Right kidney (tissue), 9 donors: ENCODE results near the gene RDH16.

Experiments used
- DNase-seq: peaks from one replicate; pipeline ENCODE4 v3.0.0-alpha.2; 2016
- long read RNA-seq, 8 donors: transcript quantifications; one replicate each; lab custom pipeline, GENCODE V29; 2026

RDH16 gene
- long read RNA-seq, donor 1: 0 reads
- long read RNA-seq, donor 2: 0 reads
- long read RNA-seq, donor 3: 0 reads
- long read RNA-seq, donor 4: 0 reads
- long read RNA-seq, donor 5: 0 reads
- long read RNA-seq, donor 6: 0 reads
- long read RNA-seq, donor 7: 0 reads
- long read RNA-seq, donor 8: 0 reads

- no peak for DNase-seq
These were observed at the start of gene RDH16 for GRCh38 chr12:56957229-56958052. RDH16 (minus strand) TSS chr12:56957608; CDS start chr12:56957462, 146 bp downstream.

- DNase-seq: peak; percentile 59
These were observed 49.5 kb upstream of the RDH16 start for GRCh38 chr12:57006809-57007475.

- peak; percentile 70 for DNase-seq
These were observed 48.8 kb upstream of the RDH16 start, which contains the start of gene ZBTB39 for GRCh38 chr12:57005980-57006808. ZBTB39 (minus strand) TSS chr12:57006546; CDS start chr12:57004917, 1,629 bp downstream.

- no peak for DNase-seq
These were observed 47.2 kb upstream of the RDH16 start for GRCh38 chr12:57004651-57005050.

- no peak for DNase-seq
These were observed 46.0 kb upstream of the RDH16 start for GRCh38 chr12:57003395-57003794.

- peak; percentile 35 for DNase-seq
These were observed 44.1 kb upstream of the RDH16 start for GRCh38 chr12:57001448-57001906.

GRCh38 chr12:57000393-57000792, 43.0 kb upstream of the RDH16 start:
- DNase-seq: no peak

GRCh38 chr12:56999456-56999855, 42.0 kb upstream of the RDH16 start:
- no peak for DNase-seq

GRCh38 chr12:56998981-56999380, 41.6 kb upstream of the RDH16 start:
- DNase-seq: no peak

- no peak for DNase-seq
These were observed 40.9 kb upstream of the RDH16 start for GRCh38 chr12:56998316-56998715.

- no peak for DNase-seq
These were observed 39.6 kb upstream of the RDH16 start for GRCh38 chr12:56996793-56997545.

GRCh38 chr12:56995930-56996496, 38.6 kb upstream of the RDH16 start:
- DNase-seq: no peak

- no peak for DNase-seq
These were observed 38.0 kb upstream of the RDH16 start for GRCh38 chr12:56995201-56995929.

- no peak for DNase-seq
These were observed 36.9 kb upstream of the RDH16 start for GRCh38 chr12:56994231-56994746.

GRCh38 chr12:56993346-56993745, 35.9 kb upstream of the RDH16 start:
- DNase-seq: no peak

GRCh38 chr12:56991319-56992246, 34.2 kb upstream of the RDH16 start:
- DNase-seq: no peak

- DNase-seq: no peak
These were observed 33.4 kb upstream of the RDH16 start for GRCh38 chr12:56990648-56991318.

- DNase-seq: no peak
These were observed 32.6 kb upstream of the RDH16 start for GRCh38 chr12:56989861-56990610.
